Stimulated activated CD4-positive, alpha-beta T cell treated with anti-CD3 and anti-CD28 coated beads, Interleukin-12 subunit alpha, Interleukin-12 subunit beta, amount 100 ng/mL, for 48 hours (primary cell): Measurements from ENCODE around the gene WIPF1.

Experiments used
- DNase-seq, 3 donors: peaks; one replicate each; pipeline ENCODE4 v3.0.0-alpha.2; 2020; ENCODE audit warnings: low read depth in 2 of 3, low spot score in 1 of 3

The WIPF1 gene

GRCh38 chr2:174597009-174597344 lies 627 bp downstream of the WIPF1 start:
- DNase-seq: no peak

GRCh38 chr2:174595891-174596397 lies 1.7 kb downstream of the WIPF1 start:
- no peak for DNase-seq

GRCh38 chr2:174595116-174595809 lies 2.3 kb downstream of the WIPF1 start:
- DNase-seq: no peak

- DNase-seq: no peak
Observed at GRCh38 chr2:174594456-174594855, 3.1 kb downstream of the WIPF1 start.

GRCh38 chr2:174593574-174594203 lies 3.9 kb downstream of the WIPF1 start:
- DNase-seq: peak; percentile 42 to 59 (median 47)

- no peak for DNase-seq
Observed at GRCh38 chr2:174593041-174593440, 4.6 kb downstream of the WIPF1 start.

- no peak for DNase-seq
Observed at GRCh38 chr2:174591740-174592139, 5.9 kb downstream of the WIPF1 start.

- no peak for DNase-seq
Observed at GRCh38 chr2:174590928-174591648, 6.5 kb downstream of the WIPF1 start.

GRCh38 chr2:174590346-174590745 lies 7.3 kb downstream of the WIPF1 start:
- DNase-seq: no peak

GRCh38 chr2:174589334-174589733 lies 8.3 kb downstream of the WIPF1 start:
- no peak for DNase-seq

- DNase-seq: no peak
Observed at GRCh38 chr2:174588463-174588862, 9.1 kb downstream of the WIPF1 start.

- no peak for DNase-seq
Observed at GRCh38 chr2:174587579-174587978, 10.0 kb downstream of the WIPF1 start.

GRCh38 chr2:174586418-174587295 lies 10.9 kb downstream of the WIPF1 start:
- no peak for DNase-seq

- DNase-seq: no peak
Observed at GRCh38 chr2:174585657-174586252, 11.8 kb downstream of the WIPF1 start.

- DNase-seq: no peak
Observed at GRCh38 chr2:174585146-174585545, 12.5 kb downstream of the WIPF1 start.

- DNase-seq: no peak
Observed at GRCh38 chr2:174581491-174581890, 16.1 kb downstream of the WIPF1 start.

- no peak for DNase-seq
Observed at GRCh38 chr2:174580951-174581350, 16.7 kb downstream of the WIPF1 start.

GRCh38 chr2:174577967-174578589 lies 19.5 kb downstream of the WIPF1 start:
- DNase-seq: no peak

GRCh38 chr2:174575124-174575776 lies 22.4 kb downstream of the WIPF1 start:
- DNase-seq: no peak

- no peak for DNase-seq
Observed at GRCh38 chr2:174574657-174575056, 22.9 kb downstream of the WIPF1 start.
